ENCODE results near the gene FKRP. TPM values are rescaled to one million over a fixed set of nuclear protein-coding genes. Genes with fewer than 3 reads are reported as not detected.
A peak's percentile ranks its signal among the peaks of the same experiment; 100 is the strongest.

Gene FKRP
- total and polyA plus RNA-seq, 2 of the 13 experiments (the other 11 are each of a cell fraction or from before 2014, with no cell fraction given), result 7.3 to 9.8 TPM

DNA sequence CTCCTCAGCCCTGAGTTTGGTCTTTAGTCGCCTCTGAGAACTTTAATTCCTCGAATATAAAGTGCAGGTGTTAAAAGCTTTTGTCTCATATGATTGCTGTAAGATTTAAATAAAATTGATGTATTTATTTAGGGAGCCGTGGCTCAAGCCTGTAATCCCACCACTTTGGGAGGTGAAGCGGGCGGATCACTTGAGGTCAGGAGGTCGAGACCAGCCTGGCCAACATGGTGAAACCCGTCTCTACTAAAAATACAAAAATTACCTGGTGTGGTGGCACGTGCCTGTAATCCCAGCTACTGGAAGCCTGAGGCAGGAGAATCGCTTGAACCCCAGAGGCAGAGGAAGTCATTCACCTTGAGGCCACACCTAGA, 43.1 kb downstream of the FKRP start:
- no peaks in the 10 kb centered on the region for H3K9me3 ChIP-seq (ENCODE audit: low read length)
- no peak for ATAC-seq
- no peak overlapping the region for H3K9ac ChIP-seq (ENCODE audit: insufficient read depth, low read depth, low read length)
- 74% methylated on average over 9 of the region's 9 CpGs for WGBS (ENCODE audit: low lambda C conversion rate)
- no peak overlapping the region for H3K4me3 ChIP-seq (replicated peaks in 1 of 3; ENCODE audit: insufficient read depth in 1 of 3, low read depth in 2 of 3, low read length in 3 of 3)
- peaks cover 11% of the 10 kb centered on the region for H4K20me1 ChIP-seq (ENCODE audit: insufficient read depth, low read length)
- intact Hi-C loops (cut with micrococcal nuclease; ENCODE audit: unreplicated experiment) (no loop called here), in situ Hi-C loops (cut with HindIII; ENCODE audit: extremely low pct_ligation_motif_present, low pct_unique_long_range_greater_than_20kb) (no loop called here)
- no peaks in the 10 kb centered on the region; a peak in 1 of 5 replicates for H3K27me3 ChIP-seq (ENCODE audit: control insufficient read depth in 1 of 2, insufficient read depth in 2 of 2, low read length in 2 of 2)
- CTCF ChIA-PET (ENCODE audit: low intra/inter-chr PET ratio, low total read pairs), result no interaction called here
- H3K27ac ChIP-seq (ENCODE audit: extremely low read length, insufficient read depth, low read length), result no peak overlapping the region
- TF ChIP-seq ZNF431 (CRISPR knock-in tag; IDR thresholded peaks at IDR 0.05; ENCODE audit: borderline replicate concordance, low read depth) (no peak), ZNF644 (CRISPR knock-in tag; IDR thresholded peaks at IDR 0.05; ENCODE audit: low read depth) (no peak), ZNF253 (CRISPR knock-in tag; IDR thresholded peaks at IDR 0.05; ENCODE audit: borderline replicate concordance) (no peak), CCAR2 (optimal IDR thresholded peaks at IDR 0.05; ENCODE audit: low read depth, low read length) (no peak), NFATC3 (CRISPR knock-in tag; IDR thresholded peaks at IDR 0.05) (no peak), ZNF556 (CRISPR knock-in tag; IDR thresholded peaks at IDR 0.05; ENCODE audit: borderline replicate concordance) (no peak), GLI4 (CRISPR knock-in tag; IDR thresholded peaks at IDR 0.05; ENCODE audit: borderline replicate concordance) (no peak), ONECUT2 (CRISPR knock-in tag; IDR thresholded peaks at IDR 0.05) (no peak), ZNF543 (CRISPR knock-in tag; IDR thresholded peaks at IDR 0.05) (no peak), REL (CRISPR knock-in tag; conservative IDR thresholded peaks at IDR 0.05) (no peak), CBX1 (IDR thresholded peaks at IDR 0.05; ENCODE audit: low read depth) (no peak)
- TF ChIP-seq, protein P1, sequence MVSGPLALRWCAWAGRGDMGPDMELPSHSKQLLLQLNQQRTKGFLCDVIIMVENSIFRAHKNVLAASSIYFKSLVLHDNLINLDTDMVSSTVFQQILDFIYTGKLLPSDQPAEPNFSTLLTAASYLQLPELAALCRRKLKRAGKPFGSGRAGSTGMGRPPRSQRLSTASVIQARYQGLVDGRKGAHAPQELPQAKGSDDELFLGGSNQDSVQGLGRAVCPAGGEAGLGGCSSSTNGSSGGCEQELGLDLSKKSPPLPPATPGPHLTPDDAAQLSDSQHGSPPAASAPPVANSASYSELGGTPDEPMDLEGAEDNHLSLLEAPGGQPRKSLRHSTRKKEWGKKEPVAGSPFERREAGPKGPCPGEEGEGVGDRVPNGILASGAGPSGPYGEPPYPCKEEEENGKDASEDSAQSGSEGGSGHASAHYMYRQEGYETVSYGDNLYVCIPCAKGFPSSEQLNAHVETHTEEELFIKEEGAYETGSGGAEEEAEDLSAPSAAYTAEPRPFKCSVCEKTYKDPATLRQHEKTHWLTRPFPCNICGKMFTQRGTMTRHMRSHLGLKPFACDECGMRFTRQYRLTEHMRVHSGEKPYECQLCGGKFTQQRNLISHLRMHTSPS (CRISPR knock-in tag; IDR thresholded peaks at IDR 0.05; ENCODE audit: low read depth), result no peak
- BruUV-seq (replicated peaks), result no TSS peak
- H3K36me3 ChIP-seq (replicated peaks in 1 of 2; ENCODE audit: control insufficient read depth in 1 of 2, insufficient read depth in 2 of 2, low read length in 2 of 2), result peaks cover under 1 to 5% of the 10 kb centered on the region in 2 experiments; a peak in 4 of 5 replicates
- H2AFZ ChIP-seq (ENCODE audit: low read length), result no peak overlapping the region
- FAIRE-seq, result no peak
- H3K4me2 ChIP-seq (ENCODE audit: low read depth, low read length), result peak overlapping the region; percentile 20
- POLR2A ChIA-PET, result interaction anchor here (0.6 to 5.9 kb wide), 24 partner anchors 8 to 467 kb away, joined by 3 to 66 read pairs (median 6); partner anchors contain the start of genes AP2S1, ARHGAP35, CALM3 and CCDC9
- no peak for DNase-seq (ENCODE audit: low spot score)
- peaks cover 52% of the 10 kb centered on the region for H3K4me1 ChIP-seq (ENCODE audit: insufficient read depth, low read length)
- peaks cover 44% of the 10 kb centered on the region for H3K79me2 ChIP-seq (ENCODE audit: insufficient read depth, low read length)
